CD4-positive, alpha-beta T cell treated with Interleukin-10 for 1 hour (primary cell): ENCODE results near the gene SAXO1.
"Not testable (repeated sequence)": the region's sequence is repeated elsewhere in the genome, so short reads cannot be mapped to it uniquely, and the experiment has no call there.

Source experiments
- DNase-seq: peaks from one replicate; pipeline ENCODE4 v3.0.0-alpha.2; 2020

SAXO1 gene

DNA sequence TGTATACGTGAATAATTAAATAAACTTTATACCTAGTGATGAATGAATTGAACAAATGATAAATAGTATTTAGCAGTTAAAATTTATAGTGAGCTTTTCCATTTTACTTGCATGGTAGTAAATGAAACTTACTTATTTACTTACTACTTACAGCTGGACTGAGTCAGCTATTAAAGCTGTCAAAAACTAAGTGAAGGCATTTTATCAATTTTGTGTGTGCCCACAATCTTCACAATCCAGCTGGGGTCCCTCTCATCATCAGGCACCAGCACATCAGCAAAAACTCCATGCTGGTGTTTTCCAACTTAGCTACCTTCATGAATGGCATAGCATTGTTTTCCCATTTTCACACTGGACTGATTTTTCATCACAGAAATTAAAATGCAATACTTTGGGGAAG is 81.1 kb downstream of the SAXO1 start:
- DNase-seq, result no peak

DNA sequence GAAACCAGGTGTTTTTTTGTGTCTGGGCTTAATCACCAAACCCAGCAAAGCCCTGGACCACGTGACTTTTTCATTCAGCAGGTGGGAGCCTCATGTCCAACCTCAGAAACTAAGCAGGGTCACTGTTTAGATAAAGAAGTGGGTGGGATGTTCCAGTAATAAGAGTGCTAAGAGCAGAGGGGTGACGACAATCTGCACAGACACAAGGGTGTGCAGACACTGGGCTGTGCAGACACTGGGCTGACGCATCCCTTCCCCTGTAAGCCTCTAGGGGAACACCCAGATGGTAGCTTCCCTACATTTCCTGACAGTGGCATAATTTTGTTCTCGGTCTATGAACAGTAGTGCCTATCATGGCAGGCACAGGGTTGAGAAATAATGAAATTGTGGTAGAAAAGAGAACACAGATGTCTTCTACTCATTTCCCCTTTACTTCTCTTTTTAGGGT is 85.1 kb downstream of the SAXO1 start:
- peak; percentile 1 for DNase-seq

DNA sequence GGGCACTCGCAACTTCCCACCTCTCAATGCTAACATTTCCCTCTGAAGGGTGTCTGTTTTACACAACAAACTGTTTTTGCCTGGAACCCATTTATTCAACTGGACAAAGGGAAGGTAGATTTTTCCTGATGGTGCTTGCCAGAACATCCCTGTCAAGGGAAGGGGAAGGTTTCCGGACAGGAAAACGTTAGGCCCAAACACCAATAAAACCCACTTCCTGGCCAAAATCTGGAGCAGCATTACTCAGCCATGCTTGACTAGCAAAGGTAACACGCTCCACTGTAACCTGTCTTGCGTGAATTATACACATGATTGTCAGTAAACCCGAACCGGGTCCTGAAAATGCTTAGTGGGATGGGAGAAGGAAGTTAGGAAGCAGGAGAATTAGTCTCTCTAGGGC is 90.2 kb downstream of the SAXO1 start:
- no peak for DNase-seq

DNA sequence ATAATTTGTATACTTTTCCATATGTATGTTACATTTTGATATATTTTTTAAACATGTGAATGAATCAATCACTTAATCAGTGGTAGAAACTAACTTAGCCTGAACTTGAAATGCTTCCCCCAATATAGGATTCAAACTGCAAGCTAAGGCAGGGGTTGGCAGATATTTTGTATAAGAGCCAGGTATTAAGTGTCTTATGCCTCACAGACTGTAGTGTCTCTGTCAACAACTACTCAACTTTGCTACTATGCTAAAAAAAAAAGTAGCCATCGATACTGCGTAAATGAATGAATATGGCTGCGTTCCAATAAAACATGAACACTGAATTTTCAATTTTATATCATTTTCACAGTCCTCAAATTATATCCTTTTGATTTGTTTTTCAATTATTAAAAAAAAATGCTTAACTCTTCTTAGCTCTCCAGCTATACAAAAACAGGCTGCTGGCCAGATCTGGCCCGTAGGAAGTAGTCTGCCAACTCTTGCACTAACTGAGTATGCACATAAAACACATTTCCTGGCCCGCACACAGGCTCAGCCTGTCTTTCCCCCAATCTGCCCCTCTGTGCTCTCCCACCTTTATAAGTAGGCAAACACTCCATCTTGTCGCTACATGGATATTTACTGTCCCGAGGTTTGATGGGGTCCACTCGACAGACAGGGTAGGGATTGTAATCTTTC is 91.8 kb downstream of the SAXO1 start:
- DNase-seq, result no peak

DNA sequence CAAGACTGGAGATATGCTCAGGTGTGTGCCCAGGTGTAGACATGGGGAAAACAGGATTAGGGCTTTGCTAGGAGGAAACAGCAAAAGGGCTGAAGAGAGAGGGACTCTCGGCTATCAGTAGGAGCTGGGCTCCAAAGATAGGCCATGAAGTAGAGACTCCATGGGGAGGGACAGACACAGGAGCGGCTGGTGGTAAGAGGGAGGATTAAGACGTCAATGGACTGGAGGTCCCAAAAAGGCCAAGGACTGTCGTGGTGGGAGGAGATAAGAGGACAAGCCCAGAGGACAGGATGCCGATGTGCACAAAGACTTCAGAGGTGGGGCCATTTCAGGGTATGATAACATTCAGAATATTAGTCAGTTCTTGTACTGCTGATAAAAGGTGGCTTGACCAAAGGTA is 93.1 kb downstream of the SAXO1 start:
- DNase-seq, result no peak

DNA sequence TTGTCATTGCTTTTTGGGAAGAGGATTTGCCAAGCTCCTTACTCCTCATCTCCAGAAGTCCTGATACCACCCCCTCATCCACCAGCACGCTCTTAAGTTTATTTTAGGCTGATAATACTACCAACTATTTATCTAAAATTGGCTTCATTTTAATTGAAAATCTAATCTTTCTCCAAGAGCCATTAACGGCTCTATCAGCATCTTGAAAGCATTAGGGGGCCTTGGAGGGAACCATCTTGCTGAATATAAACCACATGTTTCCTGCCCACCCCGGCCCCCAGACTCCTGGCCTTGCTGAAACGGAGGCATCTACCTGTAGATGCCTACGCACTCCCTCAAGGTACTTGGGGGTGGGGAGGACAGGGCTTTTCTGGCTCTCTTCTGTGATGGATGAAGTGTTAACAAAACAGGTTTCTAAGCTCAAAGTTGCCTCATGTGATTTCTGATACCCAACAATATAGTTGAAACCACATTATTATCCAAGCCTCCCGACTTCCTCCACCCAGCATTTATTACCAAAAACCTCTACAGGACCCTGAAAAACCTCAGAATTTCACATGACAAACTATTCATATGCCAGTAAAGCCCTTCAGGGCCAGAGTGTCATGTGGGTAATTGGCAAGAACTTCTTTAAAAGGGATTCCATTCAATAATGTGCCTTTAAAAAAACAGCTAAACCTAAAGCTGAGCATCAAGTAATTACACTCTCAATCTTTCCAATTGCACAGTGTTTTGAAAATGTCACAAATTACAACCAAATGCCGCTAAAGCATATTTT is 96.7 kb downstream of the SAXO1 start:
- no peak for DNase-seq

DNA sequence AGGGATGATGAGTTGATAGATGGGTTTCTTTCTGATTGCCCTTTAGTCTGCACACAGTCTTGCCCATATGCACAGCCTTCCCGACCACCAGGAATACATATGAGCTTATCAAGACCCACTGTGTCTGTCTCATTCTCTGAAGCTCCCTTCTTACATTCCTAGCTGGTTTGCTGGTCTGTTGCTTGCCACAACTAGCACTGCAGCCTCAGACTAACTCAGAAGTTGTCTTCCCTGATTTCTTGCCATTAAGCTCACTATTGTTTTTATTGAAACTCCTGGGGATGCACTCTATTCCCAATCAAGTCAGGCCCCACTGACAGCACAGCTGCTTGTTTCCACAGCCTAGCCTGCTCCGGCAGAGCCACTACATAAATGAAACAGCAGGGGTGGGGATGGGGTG is 97.5 kb downstream of the SAXO1 start:
- no peak for DNase-seq

DNA sequence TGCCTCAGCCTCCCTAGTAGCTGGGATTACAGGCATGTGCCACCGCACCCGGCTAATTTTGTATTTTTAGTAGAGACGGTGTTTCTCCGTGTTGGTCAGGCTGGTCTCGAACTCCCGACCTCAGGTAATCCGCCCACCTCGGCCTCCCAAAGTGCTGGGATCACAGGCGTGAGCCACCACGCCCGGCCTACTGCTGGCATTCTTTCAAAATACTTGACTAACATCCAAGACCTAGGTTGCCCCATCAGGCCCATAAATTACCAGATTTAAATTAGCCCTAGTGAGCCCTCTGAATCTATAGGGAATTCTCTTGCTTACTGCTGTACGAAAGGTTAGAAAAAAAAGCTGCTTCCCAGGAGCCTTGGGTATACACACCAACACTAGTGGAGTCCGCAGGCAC is 102.4 kb downstream of the SAXO1 start:
- not testable (repeated sequence) for DNase-seq

DNA sequence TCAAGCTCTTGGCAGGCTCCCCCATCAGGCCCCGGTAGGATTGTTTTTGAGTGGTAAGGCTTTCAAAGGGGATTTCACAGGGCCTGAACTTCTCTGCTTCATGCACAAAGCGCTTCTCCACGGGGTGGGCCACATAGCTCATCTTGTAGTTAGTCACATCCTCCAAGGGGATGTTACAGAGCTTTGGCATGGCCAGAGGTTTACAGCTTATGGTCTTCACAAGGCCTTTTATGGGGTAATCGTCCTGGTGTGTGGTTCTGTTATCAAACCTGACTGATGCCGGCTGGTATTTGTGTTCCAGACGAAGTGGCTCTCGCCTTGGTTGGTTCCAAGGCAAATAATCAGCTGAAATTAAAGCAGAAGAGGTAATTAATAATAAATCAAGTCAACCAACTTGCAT is 104.3 kb downstream of the SAXO1 start:
- DNase-seq, result no peak

DNA sequence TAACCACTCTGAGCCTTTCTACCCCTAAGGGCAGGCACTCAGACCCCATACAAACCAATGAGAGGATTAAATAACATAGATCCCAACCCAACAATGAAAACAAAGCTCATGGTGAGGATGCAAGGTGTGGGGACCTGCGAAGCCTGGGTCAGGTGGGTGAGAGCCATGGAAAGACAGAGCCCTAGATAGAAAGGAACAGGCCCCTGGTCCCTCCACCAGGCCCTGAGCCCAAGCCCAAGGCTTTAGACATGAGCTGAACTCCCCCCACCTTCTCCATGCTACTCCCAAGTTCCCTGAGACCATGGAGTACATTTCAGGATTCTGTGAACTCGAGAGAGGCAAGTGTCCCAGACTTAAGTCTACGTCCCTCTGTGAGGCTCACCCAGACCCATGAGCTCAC is 106.5 kb downstream of the SAXO1 start:
- no peak for DNase-seq

DNA sequence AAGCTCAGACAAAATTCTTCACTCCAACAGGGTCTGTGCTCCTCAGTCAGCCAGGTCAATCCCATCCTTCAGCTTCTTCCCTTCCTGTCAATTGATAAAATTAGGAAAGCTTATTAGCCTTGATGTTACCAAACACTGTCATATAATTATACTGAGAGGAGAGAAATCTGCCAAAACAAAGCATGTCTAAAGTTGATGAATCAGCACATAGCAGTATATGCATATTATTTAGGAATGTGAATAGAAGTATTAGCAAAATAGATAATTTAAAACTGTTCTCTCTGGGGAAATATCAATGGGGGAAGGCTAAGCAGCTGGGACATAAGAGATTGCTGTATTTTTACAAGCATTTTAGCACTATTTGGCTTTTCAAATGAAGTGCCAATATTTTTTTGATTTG is 107.1 kb downstream of the SAXO1 start:
- no peak for DNase-seq

DNA sequence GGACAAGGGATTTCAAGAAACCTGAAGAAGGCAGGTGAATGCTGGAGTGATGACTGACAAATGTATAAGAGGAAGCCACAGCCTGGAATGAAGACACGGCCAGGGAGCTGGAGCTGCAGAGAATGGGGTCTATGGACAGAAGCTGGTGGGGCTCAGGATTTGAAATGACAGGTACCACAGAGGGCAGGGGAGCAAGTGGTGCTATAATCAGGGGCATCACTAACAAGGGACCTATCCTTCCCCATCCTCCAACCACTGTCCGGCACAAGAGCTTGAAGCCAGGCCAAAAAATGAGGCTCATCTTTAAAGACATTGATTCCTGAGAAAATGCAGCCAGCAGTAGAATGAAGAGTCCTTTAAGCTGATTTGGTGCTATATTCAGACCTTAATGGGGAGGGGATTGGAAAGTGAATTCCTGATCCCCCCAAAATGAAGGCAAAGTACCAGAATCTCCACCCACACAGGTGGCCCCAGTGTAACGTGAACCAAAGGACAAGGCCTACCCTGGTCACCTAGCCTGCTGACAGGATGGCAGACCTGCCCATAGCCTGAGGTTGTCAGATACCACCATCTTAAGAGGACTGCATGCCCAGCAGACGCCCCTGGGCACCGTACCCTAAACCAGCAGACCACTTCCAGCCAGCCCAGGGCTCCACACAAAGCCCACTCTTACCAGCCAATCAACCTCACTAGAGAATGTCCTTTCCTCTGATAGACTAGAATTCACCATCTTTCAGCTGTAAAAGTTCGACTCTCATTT is 109.2 kb downstream of the SAXO1 start:
- no peak for DNase-seq

DNA sequence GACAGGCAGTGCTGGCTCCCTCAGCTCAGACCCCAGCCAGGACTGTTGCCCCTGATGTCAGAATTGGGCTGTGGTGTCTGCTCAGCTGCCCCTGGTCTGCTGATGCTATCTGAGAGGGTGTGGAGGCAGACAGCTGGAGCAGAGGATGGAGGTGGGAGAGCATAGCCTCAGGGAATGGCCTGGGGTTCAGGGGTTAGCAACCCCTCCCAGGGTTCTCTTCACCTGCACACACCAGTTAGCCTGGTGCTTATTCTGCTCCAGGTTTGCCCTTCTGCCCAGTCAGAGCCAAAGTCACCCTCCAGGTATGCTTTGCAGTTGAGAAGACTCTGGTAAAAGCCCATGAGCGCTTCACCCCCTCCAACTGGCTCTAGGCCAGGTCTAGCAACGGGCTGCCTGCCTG is 109.8 kb downstream of the SAXO1 start:
- DNase-seq, result no peak

DNA sequence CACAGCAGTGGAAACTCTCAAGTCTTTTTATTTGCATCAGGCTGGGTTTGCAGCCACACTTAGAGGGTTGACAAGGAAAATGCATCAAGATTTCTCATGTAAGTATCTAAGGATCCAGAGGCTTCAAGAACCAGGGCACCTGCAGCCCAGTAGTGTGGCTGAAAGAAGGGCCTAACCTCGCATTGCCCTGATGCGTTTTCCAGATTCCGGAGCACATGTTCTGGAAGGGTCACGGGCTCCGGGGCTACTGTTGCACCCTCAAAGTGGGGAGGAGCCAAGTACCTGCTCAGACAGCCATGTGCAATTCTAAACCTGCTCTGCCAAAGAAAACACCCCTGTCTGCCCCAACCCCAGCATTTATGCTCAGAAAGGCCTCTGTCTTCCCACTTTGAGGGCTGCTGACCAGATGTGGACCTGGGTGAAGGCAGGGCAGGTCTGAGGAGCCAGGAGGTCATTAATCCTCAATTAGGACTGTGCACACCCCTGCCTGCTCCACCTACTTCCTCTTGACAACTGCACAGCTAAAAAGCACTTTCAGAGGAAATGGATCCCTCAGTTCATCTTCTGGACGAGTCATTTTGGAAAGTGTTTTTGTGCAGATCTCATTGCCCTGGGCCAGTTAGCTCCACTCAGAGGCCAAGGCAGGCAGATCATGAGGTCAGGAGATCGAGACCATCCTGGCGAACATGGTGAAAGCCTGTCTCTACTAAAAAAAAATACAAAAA is 110.7 kb downstream of the SAXO1 start:
- no peak for DNase-seq

DNA sequence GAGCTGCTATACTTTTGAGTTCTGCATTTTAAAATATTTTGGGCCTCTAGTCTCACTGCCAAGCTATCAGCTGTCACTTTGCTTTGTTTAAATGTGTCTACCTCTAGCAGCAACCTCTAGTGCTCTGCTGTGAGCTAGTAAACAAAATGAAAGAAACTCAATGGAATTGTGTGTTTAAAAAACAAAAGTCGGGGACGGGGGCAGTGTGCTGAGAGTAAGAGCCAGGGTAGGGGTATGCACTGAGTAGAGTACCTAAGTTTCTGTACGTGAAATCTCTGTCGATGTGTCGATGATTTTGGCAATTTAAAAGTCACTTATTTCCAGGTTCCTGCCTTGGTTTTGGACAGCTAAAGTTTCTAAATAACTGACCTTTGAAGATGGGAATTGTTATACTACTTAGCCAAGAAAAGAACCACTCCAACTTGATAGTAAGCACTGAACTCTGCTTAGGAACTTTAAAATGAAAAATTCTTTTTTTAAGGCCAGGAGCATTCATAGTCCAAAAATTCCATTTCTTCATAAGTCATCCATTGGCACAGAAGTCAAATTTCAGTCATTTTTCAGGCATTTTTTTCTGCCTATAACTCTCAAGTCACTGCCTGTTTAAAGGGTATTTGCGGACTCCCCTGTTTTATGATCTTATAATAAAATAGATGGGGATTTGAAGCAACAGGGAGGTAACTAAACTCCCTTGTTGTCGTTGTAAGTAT is 111.5 kb downstream of the SAXO1 start:
- no peak for DNase-seq

DNA sequence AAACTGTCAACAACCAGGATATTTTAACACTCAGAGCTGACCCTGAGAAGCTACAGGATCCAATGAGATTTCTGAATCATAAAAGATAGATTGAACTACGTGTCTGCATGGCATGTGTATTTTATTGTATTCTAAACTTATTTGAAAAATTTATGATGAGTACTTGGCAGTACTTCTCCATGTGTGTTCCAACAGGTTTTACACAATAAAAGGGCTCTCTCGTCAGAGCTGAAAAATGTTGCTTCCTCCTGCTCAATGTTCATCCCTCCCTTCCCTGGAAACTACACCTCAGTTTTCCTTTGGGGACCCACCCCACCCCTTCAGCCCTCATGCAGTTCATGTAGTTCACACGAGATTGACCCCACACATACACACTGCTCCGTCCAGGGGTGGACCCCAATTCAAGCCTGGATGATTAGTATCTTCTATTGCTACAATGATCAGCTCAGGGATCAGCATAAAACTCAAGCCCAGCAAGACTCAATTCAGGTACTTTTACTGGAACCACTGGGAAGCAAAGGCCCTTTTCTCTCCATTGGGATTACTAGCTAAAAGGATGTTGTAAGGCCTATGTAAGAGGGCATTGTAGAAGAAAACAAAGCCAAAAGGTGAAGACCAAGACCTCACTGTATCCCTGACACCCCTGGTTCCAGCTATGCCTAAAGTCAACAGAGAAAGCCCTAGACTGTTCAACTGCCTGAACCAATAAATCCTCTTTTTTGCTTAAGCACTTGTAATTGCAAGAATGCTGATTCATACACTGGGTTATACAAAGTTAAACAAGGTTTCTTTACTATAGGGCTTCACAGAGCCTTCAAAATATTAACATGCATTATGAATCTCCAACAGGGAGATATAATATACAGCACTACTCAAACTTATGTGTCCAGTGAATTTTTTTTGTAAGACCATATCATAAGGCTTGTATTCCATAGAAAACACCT is 112.6 kb downstream of the SAXO1 start:
- DNase-seq, result no peak

DNA sequence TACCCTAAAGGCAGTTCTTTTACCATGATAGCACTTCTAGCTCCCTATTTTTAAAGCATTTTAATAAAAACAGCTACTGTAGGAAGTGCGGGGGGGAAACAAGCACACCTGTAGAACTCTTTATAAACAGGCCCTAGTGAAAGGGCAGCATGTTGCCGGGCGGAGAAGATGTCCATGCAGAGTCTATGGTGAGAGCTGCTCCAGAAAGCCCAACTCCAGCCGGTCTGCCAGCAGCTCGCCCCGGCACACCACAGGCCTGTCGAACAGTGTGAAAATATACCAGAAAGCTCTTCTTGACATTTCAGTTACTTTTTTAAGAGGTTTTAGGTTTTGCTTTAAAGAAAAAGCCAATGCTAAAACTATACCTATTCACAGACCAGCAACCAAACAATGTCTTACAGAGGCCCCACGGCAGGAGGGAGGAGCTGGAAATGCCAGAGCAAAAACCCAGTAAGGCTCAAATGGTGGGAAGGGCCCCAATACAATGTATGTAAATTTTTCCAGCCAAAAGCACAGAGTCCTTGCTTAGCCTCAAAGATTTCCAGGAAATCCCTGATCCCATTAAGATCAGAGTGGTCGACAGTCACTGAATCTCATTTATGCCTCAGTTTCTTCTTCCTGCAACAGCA is 121.2 kb downstream of the SAXO1 start:
- no peak for DNase-seq

DNA sequence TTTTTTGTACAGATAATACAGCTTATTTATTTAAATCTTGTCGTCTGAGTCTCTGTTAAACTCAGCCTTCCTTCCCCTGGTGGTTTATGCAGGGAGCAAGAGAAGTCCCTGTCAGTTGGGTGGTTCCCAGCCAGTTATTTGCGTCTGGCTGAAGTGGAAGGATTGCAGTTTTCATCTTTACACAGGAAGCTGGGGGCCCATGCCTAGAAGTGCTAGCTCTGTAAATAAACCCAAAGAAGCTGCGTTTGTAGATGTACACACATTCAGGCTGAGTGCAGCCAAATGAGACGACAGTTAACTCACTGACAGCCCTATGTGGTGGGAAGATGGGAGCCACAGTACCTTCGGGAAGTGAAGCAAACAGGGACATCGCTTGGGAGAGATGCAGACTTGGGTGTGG is 122.1 kb downstream of the SAXO1 start:
- no peak for DNase-seq

DNA sequence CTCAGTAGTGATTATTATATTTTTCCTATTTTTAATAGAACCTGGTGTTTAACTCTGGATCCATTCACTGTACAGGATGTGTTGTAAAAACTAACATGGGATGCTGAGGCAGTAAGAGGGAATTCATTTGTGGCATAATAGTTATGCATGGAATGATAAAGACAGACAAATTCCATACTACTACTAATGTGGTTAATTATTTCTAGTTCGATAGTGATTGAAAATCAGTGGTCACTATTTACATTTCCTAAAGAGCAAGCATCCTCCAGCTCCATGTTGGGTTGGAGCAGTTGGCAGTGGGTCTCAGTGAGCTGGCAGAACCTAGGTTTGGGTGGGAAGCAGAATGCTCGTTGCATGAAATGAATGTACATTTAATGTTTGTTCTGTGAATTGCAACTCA is 122.6 kb downstream of the SAXO1 start:
- DNase-seq, result no peak

DNA sequence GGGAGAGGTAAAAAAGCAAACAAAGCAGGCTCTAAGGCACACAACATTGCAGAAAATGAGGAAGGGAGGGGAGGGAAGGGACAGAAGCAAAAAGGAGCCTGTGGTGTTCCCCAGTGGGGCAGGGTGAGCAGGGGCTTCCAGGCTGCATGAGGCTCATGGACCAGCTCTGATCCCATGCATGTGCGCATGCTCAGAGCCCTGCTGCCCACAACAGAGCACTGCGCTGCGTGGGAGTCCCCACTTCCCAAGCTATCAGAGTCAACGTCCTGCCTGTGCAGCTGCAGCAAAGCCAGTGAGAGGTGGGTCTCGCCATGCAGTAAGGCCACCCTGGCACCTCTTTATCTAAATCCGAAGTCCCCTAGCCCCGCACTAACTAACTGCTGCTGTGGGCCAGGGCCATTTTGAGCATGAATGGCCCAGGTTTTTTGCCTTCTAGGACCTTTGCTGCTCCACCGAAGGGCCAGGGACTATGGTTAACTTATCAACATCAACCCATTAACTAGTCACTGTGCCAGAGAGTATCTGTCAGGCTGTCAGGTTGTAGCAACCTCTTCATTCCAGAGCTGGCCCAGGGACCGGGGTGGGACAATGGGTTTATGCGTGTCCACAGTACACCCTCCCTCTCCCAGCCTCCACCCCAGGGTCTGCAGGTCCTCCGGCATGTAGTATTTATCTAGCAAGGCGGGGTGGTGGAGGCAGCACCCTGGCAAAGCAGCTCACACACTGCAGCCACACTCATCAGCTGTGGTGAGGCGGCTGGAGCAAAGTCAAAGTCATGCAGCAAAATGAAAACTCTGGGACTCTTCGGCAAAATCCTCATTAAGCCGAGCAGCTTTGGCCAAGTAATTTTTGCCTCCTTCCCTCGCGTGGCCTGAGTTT is 123.6 kb downstream of the SAXO1 start:
- DNase-seq, result no peak
